Esophagus squamous epithelium (tissue), 4 donors: Measurements from ENCODE around the gene TMCC1.

ENCODE experiments used
- POLR2A ChIP-seq, 4 donors: fragments of 450-650 bp; IDR thresholded peaks; one replicate each; pipeline ENCODE4 v1.6.1; 2017; ENCODE audit warnings: antibody characterized with exemption in 4 of 4, mild to moderate bottlenecking in 4 of 4, moderate library complexity in 3 of 4
- TF ChIP-seq, protein P1 (sequence below), 6 experiments: fragments of 450-650 bp in 4 of 6; fragments of 200-600 bp in 2 of 6; sonication (generic) in 2 of 6; IDR thresholded peaks; one replicate each; pipeline ENCODE4 v1.5.1; 2016 to 2019; ENCODE audit warnings: antibody characterized with exemption in 6 of 6, mild to moderate bottlenecking in 4 of 6, moderate library complexity in 4 of 6

DNA sequence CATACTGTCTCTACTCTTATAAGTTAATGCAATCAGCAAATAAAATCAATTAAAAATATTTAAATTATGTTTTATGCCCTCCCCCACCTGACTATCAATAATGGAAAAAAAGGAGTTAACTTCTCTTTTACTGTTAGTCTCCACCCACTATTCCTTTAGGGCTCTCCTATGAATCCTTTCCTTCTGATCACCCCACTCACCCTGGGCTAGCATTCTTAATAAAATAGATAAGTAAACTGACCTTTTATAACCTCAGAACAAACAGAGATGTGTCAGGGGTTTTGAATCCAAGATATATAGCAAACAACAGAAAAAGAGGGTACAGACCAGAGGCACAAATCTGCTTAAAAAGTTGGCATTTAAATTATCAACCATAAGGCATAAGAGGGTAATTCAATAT is 171.0 kb downstream of the TMCC1 start:
- no peak for TF ChIP-seq POLR2A (IDR thresholded peaks at IDR 0.05)
- TF ChIP-seq, protein P1, sequence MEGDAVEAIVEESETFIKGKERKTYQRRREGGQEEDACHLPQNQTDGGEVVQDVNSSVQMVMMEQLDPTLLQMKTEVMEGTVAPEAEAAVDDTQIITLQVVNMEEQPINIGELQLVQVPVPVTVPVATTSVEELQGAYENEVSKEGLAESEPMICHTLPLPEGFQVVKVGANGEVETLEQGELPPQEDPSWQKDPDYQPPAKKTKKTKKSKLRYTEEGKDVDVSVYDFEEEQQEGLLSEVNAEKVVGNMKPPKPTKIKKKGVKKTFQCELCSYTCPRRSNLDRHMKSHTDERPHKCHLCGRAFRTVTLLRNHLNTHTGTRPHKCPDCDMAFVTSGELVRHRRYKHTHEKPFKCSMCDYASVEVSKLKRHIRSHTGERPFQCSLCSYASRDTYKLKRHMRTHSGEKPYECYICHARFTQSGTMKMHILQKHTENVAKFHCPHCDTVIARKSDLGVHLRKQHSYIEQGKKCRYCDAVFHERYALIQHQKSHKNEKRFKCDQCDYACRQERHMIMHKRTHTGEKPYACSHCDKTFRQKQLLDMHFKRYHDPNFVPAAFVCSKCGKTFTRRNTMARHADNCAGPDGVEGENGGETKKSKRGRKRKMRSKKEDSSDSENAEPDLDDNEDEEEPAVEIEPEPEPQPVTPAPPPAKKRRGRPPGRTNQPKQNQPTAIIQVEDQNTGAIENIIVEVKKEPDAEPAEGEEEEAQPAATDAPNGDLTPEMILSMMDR (IDR thresholded peaks at IDR 0.05): no peak
